Breast epithelium (tissue), 3 donors: ENCODE data around the gene TP53I13.

Experiments
- POLR2AphosphoS5 ChIP-seq, 3 donors: sonication (generic); formaldehyde crosslinking; IDR thresholded peaks; one replicate each; pipeline ENCODE4 v1.6.1; 2017; ENCODE audit warnings: antibody characterized with exemption in 3 of 3
- TF ChIP-seq, protein P1 (sequence below), 3 donors: fragments of 450-650 bp; IDR thresholded peaks; one replicate each; pipeline ENCODE4 v1.5.1; 2016 to 2017; ENCODE audit warnings: antibody characterized with exemption in 3 of 3, mild to moderate bottlenecking in 3 of 3, moderate library complexity in 3 of 3

DNA sequence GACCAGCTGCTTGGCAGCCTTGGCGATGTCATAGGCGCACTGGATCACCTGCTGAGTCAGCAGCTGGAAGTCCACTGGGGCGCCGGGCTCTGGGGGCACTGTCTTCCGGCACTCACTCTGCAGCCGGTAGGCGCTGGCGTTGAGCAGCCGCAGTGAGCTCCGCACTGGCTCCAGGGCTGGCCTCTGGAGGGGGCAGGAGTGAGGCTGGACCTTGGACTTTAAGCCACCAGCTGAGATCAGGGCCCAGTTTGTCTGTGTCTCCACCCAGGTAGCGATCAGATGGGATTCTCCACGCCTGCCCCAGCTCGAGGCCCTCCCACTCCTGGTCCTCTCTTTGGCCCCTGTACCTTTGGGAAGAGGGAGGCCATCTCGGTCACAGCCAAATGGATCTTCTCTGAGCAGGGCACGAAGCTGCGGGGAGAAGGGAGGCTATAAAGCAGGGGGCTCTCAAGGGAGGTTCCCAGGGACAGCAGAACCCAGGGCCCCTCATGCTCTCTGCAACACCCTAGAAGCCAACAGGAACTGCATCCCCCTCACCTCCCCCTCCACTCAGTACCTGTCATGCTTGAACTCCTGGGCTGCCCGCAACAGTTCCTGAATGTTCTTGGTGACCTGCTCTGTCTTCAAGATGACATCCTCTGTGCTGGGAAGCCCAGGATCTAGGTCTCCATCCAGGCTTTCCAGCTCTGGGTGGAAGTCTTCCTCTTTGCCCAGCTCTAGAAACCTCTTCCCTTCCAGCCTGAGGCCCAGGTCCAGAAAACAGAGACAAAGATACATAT is 6.4 kb downstream of the TP53I13 start:
- TF ChIP-seq, protein P1, sequence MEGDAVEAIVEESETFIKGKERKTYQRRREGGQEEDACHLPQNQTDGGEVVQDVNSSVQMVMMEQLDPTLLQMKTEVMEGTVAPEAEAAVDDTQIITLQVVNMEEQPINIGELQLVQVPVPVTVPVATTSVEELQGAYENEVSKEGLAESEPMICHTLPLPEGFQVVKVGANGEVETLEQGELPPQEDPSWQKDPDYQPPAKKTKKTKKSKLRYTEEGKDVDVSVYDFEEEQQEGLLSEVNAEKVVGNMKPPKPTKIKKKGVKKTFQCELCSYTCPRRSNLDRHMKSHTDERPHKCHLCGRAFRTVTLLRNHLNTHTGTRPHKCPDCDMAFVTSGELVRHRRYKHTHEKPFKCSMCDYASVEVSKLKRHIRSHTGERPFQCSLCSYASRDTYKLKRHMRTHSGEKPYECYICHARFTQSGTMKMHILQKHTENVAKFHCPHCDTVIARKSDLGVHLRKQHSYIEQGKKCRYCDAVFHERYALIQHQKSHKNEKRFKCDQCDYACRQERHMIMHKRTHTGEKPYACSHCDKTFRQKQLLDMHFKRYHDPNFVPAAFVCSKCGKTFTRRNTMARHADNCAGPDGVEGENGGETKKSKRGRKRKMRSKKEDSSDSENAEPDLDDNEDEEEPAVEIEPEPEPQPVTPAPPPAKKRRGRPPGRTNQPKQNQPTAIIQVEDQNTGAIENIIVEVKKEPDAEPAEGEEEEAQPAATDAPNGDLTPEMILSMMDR (IDR thresholded peaks at IDR 0.05): no peak
- TF ChIP-seq POLR2AphosphoS5 (IDR thresholded peaks at IDR 0.05): no peak
